HG03565 (cell line): ENCODE measurements around the gene ACTL7B.
"Not testable (repeated sequence)": the region's sequence is repeated elsewhere in the genome, so short reads cannot be mapped to it uniquely, and the experiment has no call there.

Experiments used
- ATAC-seq: cut with Tn5 transposase; IDR thresholded peaks from one replicate; pipeline ENCODE4 v1.9.1; 2021; ENCODE audit warnings: mild to moderate bottlenecking, moderate library complexity; ENCODE audit not compliant: unreplicated experiment

ACTL7B gene

GRCh38 chr9:108845947-108846346, 9.8 kb downstream of the ACTL7B start:
- ATAC-seq = no peak

- ATAC-seq = no peak
These were observed 10.3 kb downstream of the ACTL7B start for GRCh38 chr9:108845507-108845906.

GRCh38 chr9:108844856-108845255, 10.9 kb downstream of the ACTL7B start:
- ATAC-seq = no peak

GRCh38 chr9:108844391-108844790, 11.4 kb downstream of the ACTL7B start:
- ATAC-seq = no peak

- no peak for ATAC-seq
These were observed 13.0 kb downstream of the ACTL7B start for GRCh38 chr9:108842610-108843295.

- ATAC-seq = not testable (repeated sequence)
These were observed 16.2 kb downstream of the ACTL7B start for GRCh38 chr9:108839561-108839960.

- ATAC-seq = no peak
These were observed 17.8 kb downstream of the ACTL7B start for GRCh38 chr9:108838017-108838416.

- no peak for ATAC-seq
These were observed 18.3 kb downstream of the ACTL7B start for GRCh38 chr9:108837530-108837929.

- no peak for ATAC-seq
These were observed 19.0 kb downstream of the ACTL7B start for GRCh38 chr9:108836781-108837180.

GRCh38 chr9:108836319-108836718, 19.5 kb downstream of the ACTL7B start:
- no peak for ATAC-seq

GRCh38 chr9:108835831-108836230, 20.0 kb downstream of the ACTL7B start:
- ATAC-seq = no peak

GRCh38 chr9:108834959-108835665, 20.7 kb downstream of the ACTL7B start:
- ATAC-seq = no peak

GRCh38 chr9:108832179-108832500, 23.6 kb downstream of the ACTL7B start:
- ATAC-seq = no peak

- ATAC-seq = no peak
These were observed 24.1 kb downstream of the ACTL7B start for GRCh38 chr9:108831496-108832178.

GRCh38 chr9:108830272-108830671, 25.5 kb downstream of the ACTL7B start:
- ATAC-seq = no peak

- ATAC-seq = no peak
These were observed 32.0 kb downstream of the ACTL7B start for GRCh38 chr9:108823829-108824228.

GRCh38 chr9:108816037-108816436, 39.7 kb downstream of the ACTL7B start:
- no peak for ATAC-seq

GRCh38 chr9:108815156-108815555, 40.6 kb downstream of the ACTL7B start:
- no peak for ATAC-seq

GRCh38 chr9:108813951-108814601, 41.7 kb downstream of the ACTL7B start:
- ATAC-seq = no peak

- ATAC-seq = no peak
These were observed 43.3 kb downstream of the ACTL7B start for GRCh38 chr9:108812396-108813025.

GRCh38 chr9:108811944-108812343, 43.8 kb downstream of the ACTL7B start:
- ATAC-seq = no peak
